Thoracic aorta (tissue), 2 donors: ENCODE results near the gene P4HB. TPM values are rescaled to one million over a fixed set of nuclear protein-coding genes. Genes with fewer than 3 reads are reported as not detected.

Experiments used
- ATAC-seq: fragments of 150-250 bp; one replicate; pipeline ENCODE4 v1.8.0; 2017; ENCODE audit warnings: low read depth; ENCODE audit not compliant: insufficient number of reproducible peaks, low FRiP score
- DNase-seq: peaks from one replicate; pipeline ENCODE4 v3.0.0-alpha.2; 2020; ENCODE audit warnings: low spot score
- H3K27ac ChIP-seq, 2 donors: fragments of 200-600 bp; sonication (generic); 1 replicate in 1 of 2; 2 replicates in 1 of 2; pipeline ENCODE4 v1.5.1; 2016; ENCODE audit warnings: mild to moderate bottlenecking in 2 of 2, moderate library complexity in 2 of 2
- H3K27me3 ChIP-seq: fragments of 200-600 bp; sonication (generic); replicated peaks from 2 replicates; pipeline ENCODE4 v1.6.0; 2016; ENCODE audit warnings: mild to moderate bottlenecking; ENCODE audit not compliant: insufficient read depth
- H3K36me3 ChIP-seq: fragments of 200-600 bp; sonication (generic); one replicate; pipeline ENCODE4 v1.5.1; 2016
- H3K4me1 ChIP-seq, 2 donors: fragments of 200-600 bp; sonication (generic); 1 replicate in 1 of 2; 2 replicates in 1 of 2; pipeline versions ENCODE4 v1.5.1 to v1.6.0; 2016; ENCODE audit warnings: low read depth in 2 of 2, mild to moderate bottlenecking in 1 of 2; ENCODE audit not compliant: control insufficient read depth in 1 of 2
- H3K4me3 ChIP-seq: fragments of 200-600 bp; sonication (generic); 2 replicates; pipeline ENCODE4 v1.5.1; 2016; ENCODE audit warnings: mild to moderate bottlenecking
- H3K9me3 ChIP-seq: fragments of 200-600 bp; sonication (generic); 2 replicates; pipeline ENCODE4 v1.5.1; 2016
- CTCF ChIP-seq: fragments of 200-600 bp; sonication (generic); IDR thresholded peaks from one replicate; pipeline ENCODE4 v1.5.1; 2019; ENCODE audit warnings: antibody characterized with exemption
- total RNA-seq, 2 donors: library from RNA; depleted of rRNA; stranded (reverse); fragments of >200 nt; gene quantifications; one replicate each; pipeline versions ENCODE4 v1.1.0 to v1.2.3, GENCODE V29; 2016

The P4HB gene
- total RNA-seq, 2 donors from 2014 or later, result 515 to 655 TPM

GRCh38 chr17:81811705-81812570 lies 48.4 kb downstream of the P4HB start:
- H3K36me3 ChIP-seq, result no peaks in the 10 kb centered on the region
- H3K27ac ChIP-seq, result no peak overlapping the region
- H3K27me3 ChIP-seq, result no peaks in the 10 kb centered on the region
- ATAC-seq (no peak), DNase-seq (no peak)
- no peak overlapping the region for H3K4me3 ChIP-seq
- no peaks in the 10 kb centered on the region for H3K4me1 ChIP-seq
- no peak for TF ChIP-seq CTCF
- H3K9me3 ChIP-seq, result no peaks in the 10 kb centered on the region

GRCh38 chr17:81810892-81811704 lies 49.2 kb downstream of the P4HB start:
- no peak overlapping the region for H3K4me3 ChIP-seq
- no peak for TF ChIP-seq CTCF
- DNase-seq (no peak), ATAC-seq (no peak)
- no peaks in the 10 kb centered on the region for H3K36me3 ChIP-seq
- H3K4me1 ChIP-seq, result no peaks in the 10 kb centered on the region
- no peak overlapping the region for H3K27ac ChIP-seq
- H3K27me3 ChIP-seq, result no peaks in the 10 kb centered on the region
- no peaks in the 10 kb centered on the region for H3K9me3 ChIP-seq

- Histone ChIP-seq H3K9me3 (no peaks in the 10 kb centered on the region), H3K27ac (no peak overlapping the region), H3K4me3 (no peak overlapping the region), H3K36me3 (no peaks in the 10 kb centered on the region), H3K27me3 (no peaks in the 10 kb centered on the region), H3K4me1 (no peaks in the 10 kb centered on the region)
- DNase-seq (no peak), ATAC-seq (no peak)
- no peak for TF ChIP-seq CTCF
These were observed 49.9 kb downstream of the P4HB start for GRCh38 chr17:81810476-81810875.

GRCh38 chr17:81809556-81809998 lies 50.8 kb downstream of the P4HB start:
- Histone ChIP-seq H3K36me3 (no peaks in the 10 kb centered on the region), H3K9me3 (no peaks in the 10 kb centered on the region), H3K27me3 (peaks cover 5% of the 10 kb centered on the region), H3K4me1 (peaks cover 0 to 6% of the 10 kb centered on the region in 2 donors), H3K4me3 (no peak overlapping the region), H3K27ac (no peak overlapping the region)
- DNase-seq (no peak), ATAC-seq (no peak)
- TF ChIP-seq CTCF, result no peak
